ENCODE data around the gene SPAAR. TPM values are rescaled to one million over a fixed set of nuclear protein-coding genes. Genes with fewer than 3 reads are reported as not detected.
A peak's percentile ranks its signal among the peaks of the same experiment; 100 is the strongest.

The SPAAR gene
- total RNA-seq, 4 donors from 2014 or later = 5.6 to 70.1 (median 18.4) TPM

DNA sequence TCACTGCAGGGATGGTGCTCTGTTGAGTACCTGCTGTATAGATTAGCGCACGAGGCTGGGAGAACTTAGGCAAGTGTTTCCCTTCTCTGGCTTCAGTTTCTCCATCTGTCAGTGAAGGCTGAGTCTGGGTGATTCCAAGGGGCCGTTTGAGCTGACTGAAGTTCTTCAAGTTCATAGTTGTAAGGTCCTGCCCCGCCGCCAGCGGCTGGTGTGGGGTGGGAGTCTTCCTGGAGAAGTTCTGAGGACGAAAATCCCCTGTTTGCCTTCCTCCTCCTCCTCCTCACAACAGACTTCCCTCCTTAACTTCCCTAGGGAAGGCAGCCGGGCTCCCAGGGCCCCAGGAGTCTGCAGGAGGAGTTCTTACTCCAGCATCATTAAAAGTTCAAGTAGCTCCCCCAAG, 5.0 kb upstream of the SPAAR start:
- ATAC-seq (ENCODE audit: low FRiP score) = no peak
- no peak for DNase-seq (ENCODE audit: low spot score)
- TF ChIP-seq, protein P1, sequence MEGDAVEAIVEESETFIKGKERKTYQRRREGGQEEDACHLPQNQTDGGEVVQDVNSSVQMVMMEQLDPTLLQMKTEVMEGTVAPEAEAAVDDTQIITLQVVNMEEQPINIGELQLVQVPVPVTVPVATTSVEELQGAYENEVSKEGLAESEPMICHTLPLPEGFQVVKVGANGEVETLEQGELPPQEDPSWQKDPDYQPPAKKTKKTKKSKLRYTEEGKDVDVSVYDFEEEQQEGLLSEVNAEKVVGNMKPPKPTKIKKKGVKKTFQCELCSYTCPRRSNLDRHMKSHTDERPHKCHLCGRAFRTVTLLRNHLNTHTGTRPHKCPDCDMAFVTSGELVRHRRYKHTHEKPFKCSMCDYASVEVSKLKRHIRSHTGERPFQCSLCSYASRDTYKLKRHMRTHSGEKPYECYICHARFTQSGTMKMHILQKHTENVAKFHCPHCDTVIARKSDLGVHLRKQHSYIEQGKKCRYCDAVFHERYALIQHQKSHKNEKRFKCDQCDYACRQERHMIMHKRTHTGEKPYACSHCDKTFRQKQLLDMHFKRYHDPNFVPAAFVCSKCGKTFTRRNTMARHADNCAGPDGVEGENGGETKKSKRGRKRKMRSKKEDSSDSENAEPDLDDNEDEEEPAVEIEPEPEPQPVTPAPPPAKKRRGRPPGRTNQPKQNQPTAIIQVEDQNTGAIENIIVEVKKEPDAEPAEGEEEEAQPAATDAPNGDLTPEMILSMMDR (IDR thresholded peaks at IDR 0.05) = no peak

DNA sequence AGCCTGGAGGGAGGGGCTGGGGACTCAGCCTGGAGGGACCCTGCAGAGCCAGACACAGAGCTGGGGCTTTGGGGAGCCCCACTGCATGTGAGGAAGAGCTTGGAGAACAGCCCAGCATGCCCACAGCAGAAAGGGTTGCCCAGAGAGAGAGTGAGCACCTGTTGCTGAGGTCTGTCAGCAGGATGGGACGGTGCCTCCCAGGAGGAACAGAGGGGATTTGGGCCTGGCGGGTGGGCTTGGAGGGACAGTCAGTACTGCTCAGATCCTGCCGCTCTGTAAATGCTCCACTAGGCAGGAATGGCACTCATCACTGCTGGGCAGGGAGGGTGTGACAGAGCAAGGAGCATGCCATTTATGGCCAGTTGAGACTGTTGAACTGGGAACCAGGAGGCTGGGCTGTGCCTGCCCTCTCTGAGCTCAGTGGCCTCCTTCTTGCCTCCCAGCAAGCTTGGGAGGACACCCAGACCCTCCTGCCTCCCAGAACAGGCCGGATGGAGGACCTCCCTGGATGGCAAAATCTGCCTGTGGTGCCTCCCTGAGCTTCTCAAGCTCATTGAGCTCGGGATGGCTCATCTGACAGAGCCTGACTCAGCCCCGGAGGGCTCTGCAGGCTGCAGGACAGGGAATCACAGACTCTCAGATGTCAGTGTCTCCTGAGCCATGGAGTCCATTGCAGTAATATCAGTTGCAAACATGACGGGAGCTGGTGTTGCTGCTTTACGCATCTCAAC, 4.1 kb upstream of the SPAAR start:
- no peak for DNase-seq (ENCODE audit: low spot score)
- TF ChIP-seq, protein P1 (IDR thresholded peaks at IDR 0.05) = no peak
- ATAC-seq (ENCODE audit: low FRiP score) = no peak

DNA sequence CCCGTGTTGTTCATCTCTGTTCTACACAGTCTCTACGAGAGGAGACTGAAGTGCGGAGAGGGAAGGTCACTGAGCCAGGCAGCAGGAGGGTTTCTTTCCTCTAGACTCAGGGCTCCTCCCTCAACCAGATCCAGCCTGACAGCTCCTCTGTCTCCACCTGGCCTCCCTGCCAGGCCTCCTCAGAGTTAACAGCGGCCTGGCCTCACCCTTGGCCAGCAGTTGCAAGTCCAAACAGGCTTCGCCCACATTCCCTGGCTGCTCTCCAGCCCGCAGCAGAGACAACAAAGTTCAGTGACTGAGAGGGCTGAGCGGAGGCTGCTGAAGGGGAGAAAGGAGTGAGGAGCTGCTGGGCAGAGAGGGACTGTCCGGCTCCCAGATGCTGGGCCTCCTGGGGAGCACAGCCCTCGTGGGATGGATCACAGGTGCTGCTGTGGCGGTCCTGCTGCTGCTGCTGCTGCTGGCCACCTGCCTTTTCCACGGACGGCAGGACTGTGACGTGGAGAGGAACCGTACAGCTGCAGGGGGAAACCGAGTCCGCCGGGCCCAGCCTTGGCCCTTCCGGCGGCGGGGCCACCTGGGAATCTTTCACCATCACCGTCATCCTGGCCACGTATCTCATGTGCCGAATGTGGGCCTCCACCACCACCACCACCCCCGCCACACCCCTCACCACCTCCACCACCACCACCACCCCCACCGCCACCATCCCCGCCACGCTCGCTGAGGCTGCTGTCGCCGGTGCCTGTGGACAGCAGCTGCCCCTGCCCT, 3.2 kb upstream of the SPAAR start, which contains the start of gene HRCT1:
Gene HRCT1, plus strand, starts transcription at position 291 of the 768 bp plus-strand sequence. Its CDS starts 86 bp downstream, at position 377.
- no peak for DNase-seq (ENCODE audit: low spot score)
- TF ChIP-seq, protein P1 (IDR thresholded peaks at IDR 0.05) = no peak
- ATAC-seq (ENCODE audit: low FRiP score) = peak; percentile 48

DNA sequence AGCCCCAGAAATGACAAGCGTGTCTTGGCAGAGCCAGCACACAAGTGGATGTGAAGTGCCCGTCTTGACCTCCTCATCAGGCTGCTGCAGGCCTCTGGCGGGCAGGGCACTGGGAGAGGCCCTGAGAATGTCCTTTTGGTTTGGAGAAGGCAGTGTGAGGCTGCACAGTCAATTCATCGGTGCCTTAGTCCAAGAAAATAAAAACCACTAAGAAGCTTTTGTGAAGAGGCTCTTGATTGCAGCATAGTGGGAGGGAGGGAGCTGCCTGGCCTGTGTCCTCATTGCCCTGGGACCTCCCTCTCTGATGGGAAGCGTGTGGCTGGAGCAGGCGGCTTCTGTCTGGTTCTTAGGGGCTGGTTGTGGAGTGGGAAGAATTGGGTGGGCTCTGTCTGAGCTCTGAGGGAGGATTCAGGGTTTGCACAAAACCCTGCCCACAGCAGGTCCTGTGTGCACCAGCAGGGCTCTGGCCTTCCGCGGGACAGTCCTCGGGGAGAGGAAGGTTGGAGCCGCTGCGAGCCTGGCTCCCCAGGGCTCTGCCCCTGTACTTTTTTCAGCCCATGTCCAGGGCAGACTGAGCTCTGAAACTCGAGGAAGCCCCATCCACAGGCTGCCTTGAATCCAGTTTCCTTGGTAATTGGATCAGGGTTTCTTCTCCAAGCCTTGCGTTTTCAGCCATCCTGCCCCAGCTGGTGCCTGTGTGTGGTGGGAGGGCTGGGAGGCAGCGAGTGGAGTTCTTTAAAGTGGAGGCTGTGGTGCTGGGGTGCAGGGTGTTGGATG, 2.2 kb upstream of the SPAAR start:
- ATAC-seq (ENCODE audit: low FRiP score) (peak; percentile 49), DNase-seq (ENCODE audit: low spot score) (no peak)
- TF ChIP-seq, protein P1 (IDR thresholded peaks at IDR 0.05) = no peak

DNA sequence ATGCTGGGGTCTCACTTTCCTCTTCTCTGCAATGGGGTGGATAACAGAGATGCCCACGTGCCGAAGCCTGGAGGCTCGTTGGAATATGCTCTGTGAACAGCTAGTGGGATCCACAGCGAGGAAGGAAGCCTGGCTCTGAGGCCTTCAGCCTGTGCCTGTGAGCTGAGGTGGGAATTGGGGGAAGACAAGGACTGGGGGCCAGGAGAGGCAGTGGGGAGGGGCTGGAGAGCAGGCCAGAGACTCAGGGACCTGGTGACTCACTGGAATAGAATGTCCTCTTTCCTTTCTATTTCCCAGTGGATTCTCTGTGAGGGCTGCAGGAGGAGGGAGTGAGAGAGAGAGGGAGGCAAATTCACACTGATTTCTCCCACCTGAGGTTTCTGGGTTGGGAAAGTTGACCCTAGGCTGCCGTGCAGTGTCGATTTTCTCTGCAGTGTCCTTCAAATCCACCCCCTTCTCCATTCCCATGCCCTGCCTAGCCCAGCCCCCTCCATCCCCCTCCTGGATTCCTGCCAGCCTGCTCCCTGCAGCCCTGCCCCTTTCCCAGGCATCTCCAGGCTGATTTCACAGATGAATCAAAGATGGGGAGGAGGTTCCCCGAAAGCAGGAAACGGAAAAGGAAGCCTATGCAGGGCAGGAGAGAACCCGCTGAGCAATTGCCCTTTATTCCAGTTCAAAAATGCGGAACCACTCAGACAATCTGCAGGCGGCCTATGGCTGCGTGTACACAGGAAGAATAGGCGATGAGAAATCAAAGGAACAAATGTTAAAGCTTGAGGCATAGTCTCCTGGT, 1.4 kb upstream of the SPAAR start:
- TF ChIP-seq, protein P1 (IDR thresholded peaks at IDR 0.05) = no peak
- ATAC-seq (ENCODE audit: low FRiP score) (peak; percentile 79), DNase-seq (ENCODE audit: low spot score) (no peak)

DNA sequence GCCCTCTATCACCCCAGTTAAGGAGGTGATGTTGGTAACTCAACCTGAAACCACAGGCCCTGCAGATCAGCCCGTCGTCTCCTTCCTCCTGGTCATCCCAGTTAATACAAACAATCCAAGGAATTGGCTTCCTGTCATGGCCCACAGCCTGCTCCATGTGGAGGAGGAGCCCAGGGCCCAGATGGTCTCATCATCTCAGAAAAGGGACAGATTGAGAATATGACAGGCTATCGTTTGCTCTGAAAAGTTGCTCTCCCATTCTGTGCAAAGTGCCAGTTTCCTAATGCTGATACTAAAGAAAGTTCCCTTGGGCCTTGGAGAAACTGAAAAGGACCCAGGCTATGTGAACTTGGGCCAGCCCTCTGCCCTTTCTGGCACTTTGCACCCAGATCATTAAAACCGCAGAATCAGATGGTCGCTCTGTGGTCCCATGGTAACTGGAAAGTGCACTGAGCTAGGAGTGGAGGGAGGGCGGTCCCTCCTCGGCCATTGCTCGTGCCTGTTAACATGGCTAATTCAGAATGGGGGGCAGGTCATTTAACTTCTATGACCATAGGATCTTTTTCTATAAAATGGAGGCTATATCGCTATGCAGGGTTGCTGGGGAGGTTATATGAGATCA, 675 bp upstream of the SPAAR start:
- ATAC-seq (ENCODE audit: low FRiP score) (no peak), DNase-seq (ENCODE audit: low spot score) (no peak)
- TF ChIP-seq, protein P1 (IDR thresholded peaks at IDR 0.05) = no peak
